Ectodermal cell (in vitro differentiated cells): ENCODE data around the gene PRKCSH.
"Not testable (repeated sequence)": the region's sequence is repeated elsewhere in the genome, so short reads cannot be mapped to it uniquely, and the experiment has no call there.

Source experiments
- H3K27ac ChIP-seq: 2 replicates; pipeline ENCODE4 v1.7.0; 2013; ENCODE audit warnings: mild to moderate bottlenecking, low read depth, low read length; ENCODE audit not compliant: insufficient read depth, poor library complexity, severe bottlenecking
- H3K27me3 ChIP-seq: 2 replicates; pipeline ENCODE4 v1.7.0; 2013; ENCODE audit warnings: mild to moderate bottlenecking, low read length; ENCODE audit not compliant: insufficient read depth, control insufficient read depth, poor library complexity, severe bottlenecking
- H3K36me3 ChIP-seq: one replicate; pipeline ENCODE4 v1.7.0; 2013; ENCODE audit warnings: low read length; ENCODE audit not compliant: control insufficient read depth, insufficient read depth
- H3K4me1 ChIP-seq: one replicate; pipeline ENCODE4 v1.7.0; 2013; ENCODE audit warnings: low read length; ENCODE audit not compliant: control insufficient read depth, insufficient read depth
- H3K4me3 ChIP-seq: 2 replicates; pipeline ENCODE4 v1.7.0; 2013; ENCODE audit warnings: low read depth, low read length, control low read depth; ENCODE audit not compliant: insufficient read depth
- H3K9me3 ChIP-seq: 2 replicates; pipeline ENCODE4 v1.7.0; 2013; ENCODE audit warnings: mild to moderate bottlenecking, low read length, moderate library complexity; ENCODE audit not compliant: control insufficient read depth
- WGBS, 2 experiments: methylation state at CpG; one replicate each; pipeline ENCODE4 v1.1.7; 2013; ENCODE audit warnings: missing lambda C conversion rate in 2 of 2; 5-methylcytosine and 5-hydroxymethylcytosine counted together

The PRKCSH gene

DNA sequence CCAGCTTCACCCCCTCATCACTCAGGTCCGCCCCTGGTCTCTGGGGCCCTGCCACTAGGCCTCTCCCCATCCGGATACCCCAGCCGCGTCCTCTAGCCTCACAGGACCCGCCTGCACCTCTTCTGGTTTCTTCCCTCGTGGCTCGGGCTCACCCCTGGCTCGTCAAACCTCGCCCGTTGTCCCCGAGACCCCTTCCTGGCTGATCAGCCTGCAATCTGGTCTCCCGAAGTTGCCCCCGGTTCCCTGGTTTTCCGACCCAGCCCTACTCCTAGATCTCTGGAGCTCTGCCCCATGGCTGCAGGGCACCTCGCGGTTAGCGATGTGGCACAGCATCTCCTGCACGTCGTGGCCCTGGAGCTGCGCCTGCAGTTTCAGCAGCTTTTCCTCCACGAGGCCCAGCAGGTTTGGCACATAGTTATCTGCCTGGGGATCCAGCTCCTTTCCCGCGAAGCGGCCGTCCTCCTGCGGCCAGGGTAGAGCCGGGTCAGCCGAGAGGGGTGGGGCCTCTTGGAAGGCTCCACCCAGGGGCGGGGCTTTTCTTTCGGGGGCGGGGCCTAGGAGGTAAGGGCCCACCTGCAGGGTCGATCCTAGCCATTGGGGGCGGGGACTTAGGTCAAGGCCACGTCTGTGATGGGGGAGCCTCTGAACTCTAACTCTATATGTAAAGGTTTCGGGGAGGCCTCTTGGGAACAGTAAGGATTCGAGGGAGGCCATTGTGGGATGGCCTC is 13.9 kb upstream of the PRKCSH start:
- peaks cover 17% of the 10 kb centered on the region for H3K4me1 ChIP-seq
- no peaks in the 10 kb centered on the region for H3K36me3 ChIP-seq
- peak overlapping the region; percentile 20 for H3K4me3 ChIP-seq
- WGBS, 2 experiments, result 9 to 13% methylated on average over 36 of the region's 36 CpGs
- H3K9me3 ChIP-seq, result no peaks in the 10 kb centered on the region
- H3K27ac ChIP-seq, result no peak overlapping the region
- H3K27me3 ChIP-seq, result peaks cover 77% of the 10 kb centered on the region

DNA sequence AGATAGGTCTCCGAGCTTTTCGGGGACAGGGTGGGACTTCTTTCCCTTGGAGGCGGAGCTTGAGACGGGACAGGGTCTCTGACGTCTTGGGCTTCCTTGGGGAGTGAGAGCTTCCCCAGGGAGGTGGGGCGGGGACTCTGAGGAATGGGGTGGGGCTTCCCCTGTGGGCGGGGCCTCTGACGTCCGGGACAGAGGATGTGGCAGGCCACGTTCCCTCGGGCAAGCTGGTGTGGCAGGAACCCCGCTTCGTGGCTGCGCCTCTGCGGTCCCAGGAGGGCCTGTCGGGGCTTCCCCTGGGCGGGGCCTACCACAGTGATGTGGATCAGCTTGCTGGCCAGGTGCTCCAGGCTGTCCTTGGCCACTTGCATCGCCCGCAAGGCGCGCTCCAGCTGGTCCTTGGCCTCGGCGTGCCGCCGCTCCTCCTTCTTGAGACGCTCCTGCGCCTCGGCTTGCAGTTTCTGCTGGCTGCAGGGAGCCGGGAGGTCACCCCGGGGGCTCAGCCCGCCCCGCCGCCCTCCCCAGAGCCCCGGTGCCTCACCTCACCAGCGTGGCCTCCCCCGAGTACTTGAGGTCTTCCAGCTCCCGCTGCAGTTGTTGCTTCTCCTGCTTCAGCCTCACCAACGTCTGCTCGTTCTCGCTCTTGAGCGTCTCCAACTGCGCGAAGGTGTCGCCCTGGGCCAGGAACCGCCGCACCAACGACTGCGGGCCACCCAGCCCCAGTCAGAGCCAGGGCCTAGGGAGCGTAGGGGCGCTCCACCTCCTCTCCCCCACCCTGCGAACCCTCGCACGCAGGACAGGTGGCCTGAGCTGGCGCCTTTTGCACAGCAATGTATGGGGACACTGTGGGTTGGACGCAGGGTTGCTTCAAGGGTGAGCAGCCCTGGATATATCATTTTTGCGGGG is 13.0 kb upstream of the PRKCSH start:
- Histone ChIP-seq H3K4me3 (no peak overlapping the region), H3K27me3 (peaks cover 69% of the 10 kb centered on the region), H3K36me3 (no peaks in the 10 kb centered on the region), H3K4me1 (peaks cover 17% of the 10 kb centered on the region), H3K27ac (no peak overlapping the region), H3K9me3 (no peaks in the 10 kb centered on the region)
- WGBS, 2 experiments, result 32 to 38% methylated on average over 56 of the region's 56 CpGs

DNA sequence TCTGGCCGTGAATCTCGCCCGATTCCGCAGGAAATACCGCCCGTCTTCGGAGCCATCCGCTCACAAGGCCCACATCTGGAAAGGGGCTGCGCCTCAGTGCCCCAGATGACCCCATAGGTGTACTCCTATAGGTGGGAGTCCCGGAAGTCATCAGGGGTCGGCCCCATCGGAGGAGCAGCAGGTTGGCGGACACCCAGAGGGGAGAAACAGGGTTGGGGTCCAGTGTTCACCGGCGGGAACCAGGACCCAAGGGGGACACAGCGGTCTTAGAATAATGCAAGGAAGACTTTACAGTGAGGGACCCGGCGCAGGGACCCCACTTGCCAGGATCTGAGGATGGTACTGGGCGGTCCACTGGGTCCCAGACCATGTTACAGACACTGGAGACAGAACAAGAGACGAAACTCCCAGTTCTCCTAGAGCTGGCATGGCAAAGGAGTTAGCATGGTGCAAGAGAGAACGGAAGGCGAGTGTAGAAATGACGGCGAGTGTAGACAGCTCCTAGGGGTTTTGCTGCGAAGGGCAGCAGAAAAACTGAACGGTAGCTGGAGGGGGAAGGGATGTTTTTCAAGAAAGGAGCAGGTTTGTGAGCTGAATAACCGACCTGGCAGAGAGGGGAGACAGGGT is 12.2 kb upstream of the PRKCSH start:
- Histone ChIP-seq H3K9me3 (no peaks in the 10 kb centered on the region), H3K4me3 (no peak overlapping the region), H3K4me1 (peaks cover 17% of the 10 kb centered on the region), H3K27ac (no peak overlapping the region), H3K36me3 (no peaks in the 10 kb centered on the region), H3K27me3 (peaks cover 60% of the 10 kb centered on the region)
- WGBS, 2 experiments, result 88 to 90% methylated on average over 27 of the region's 27 CpGs

DNA sequence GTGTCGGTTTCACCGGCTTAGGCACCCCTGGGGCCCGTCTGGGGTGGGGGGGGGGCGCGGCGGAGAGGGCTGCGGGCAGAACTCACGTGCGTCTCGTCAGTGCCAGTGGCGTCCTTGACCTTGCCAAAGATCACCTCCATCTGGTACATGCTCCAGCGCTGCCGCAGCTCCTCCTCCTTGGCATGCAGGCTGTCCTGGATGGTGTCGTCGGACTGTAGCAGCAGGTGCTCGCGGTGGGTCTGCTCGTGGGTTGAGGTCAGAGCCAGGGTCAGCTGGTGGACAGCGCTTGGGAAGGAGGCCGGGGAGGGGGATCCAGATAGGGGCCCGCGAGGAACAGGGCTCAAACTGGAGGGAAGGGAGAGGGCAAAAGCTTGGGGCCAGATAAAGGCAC is 11.6 kb upstream of the PRKCSH start:
- Histone ChIP-seq H3K9me3 (no peaks in the 10 kb centered on the region), H3K4me3 (no peak overlapping the region), H3K27me3 (peaks cover 55% of the 10 kb centered on the region), H3K36me3 (no peaks in the 10 kb centered on the region), H3K4me1 (peaks cover 14% of the 10 kb centered on the region), H3K27ac (no peak overlapping the region)
- WGBS, 2 experiments, result 79% methylated on average over 22 of the region's 22 CpGs

DNA sequence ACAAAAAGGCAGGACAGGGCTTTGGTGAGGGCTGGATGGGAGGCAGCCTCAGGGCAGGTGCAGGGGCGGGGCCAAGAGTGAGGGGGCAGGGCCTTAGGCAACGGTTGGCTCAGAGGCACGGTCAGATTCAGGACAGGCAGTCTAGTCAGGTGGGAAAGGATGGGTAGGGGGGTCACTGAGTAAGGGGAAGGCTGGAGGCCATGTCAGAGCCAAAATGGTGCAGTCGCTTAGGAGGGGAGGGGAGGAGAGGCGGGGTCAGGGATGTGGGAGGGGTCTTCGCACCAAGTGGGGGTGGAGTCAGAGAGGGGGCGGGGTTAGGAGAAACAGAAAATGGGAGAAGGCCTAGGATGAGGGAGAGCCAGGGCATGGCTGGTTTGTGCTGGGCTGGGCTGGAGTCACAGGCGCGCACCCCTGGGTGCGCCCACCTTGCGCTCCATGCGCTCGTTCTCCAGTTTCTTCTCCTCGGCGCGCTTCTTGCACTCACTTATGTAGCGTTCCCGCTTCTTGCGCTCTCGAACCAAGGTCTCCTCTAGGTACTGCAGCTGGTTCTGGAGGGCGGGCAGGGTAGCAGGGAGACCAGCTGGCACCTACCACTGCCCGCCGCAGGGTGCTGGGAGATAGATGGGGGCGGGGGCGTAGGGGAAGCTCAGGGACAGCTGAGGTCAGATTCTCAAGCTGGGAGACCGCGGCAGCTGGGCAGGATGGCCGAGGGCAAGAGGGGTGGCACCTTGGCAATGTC is 9.5 kb upstream of the PRKCSH start:
- WGBS, 2 experiments, result 92 to 93% methylated on average over 28 of the region's 28 CpGs
- peaks cover 7% of the 10 kb centered on the region for H3K4me1 ChIP-seq
- H3K4me3 ChIP-seq, result no peak overlapping the region
- no peaks in the 10 kb centered on the region for H3K36me3 ChIP-seq
- no peak overlapping the region for H3K27ac ChIP-seq
- peaks cover 34% of the 10 kb centered on the region for H3K27me3 ChIP-seq
- H3K9me3 ChIP-seq, result no peaks in the 10 kb centered on the region

DNA sequence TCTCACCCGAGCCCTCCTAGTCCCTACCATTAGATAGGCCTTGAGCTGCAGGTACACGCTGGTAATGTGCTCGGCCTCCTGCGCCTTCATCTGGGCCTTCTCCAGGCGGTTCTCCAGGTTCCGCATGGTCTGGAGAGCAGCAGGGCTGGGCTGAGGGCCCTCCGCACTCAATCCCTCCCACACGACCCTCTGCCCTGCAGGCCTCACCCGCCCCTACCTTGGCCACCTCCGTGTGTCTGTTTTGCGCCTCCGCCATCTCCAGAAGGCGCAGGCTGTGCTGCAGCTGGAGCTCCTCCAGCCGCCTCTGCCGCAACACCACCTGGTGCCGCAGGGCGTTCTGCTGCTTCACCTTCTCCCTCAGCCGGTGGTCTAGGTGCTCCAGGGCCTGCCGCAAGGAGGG is 8.8 kb upstream of the PRKCSH start:
- no peak overlapping the region for H3K4me3 ChIP-seq
- peaks cover 26% of the 10 kb centered on the region for H3K27me3 ChIP-seq
- H3K27ac ChIP-seq, result no peak overlapping the region
- 92 to 93% methylated on average over 19 of the region's 19 CpGs for WGBS, 2 experiments
- no peaks in the 10 kb centered on the region for H3K9me3 ChIP-seq
- H3K36me3 ChIP-seq, result no peaks in the 10 kb centered on the region
- no peaks in the 10 kb centered on the region for H3K4me1 ChIP-seq

DNA sequence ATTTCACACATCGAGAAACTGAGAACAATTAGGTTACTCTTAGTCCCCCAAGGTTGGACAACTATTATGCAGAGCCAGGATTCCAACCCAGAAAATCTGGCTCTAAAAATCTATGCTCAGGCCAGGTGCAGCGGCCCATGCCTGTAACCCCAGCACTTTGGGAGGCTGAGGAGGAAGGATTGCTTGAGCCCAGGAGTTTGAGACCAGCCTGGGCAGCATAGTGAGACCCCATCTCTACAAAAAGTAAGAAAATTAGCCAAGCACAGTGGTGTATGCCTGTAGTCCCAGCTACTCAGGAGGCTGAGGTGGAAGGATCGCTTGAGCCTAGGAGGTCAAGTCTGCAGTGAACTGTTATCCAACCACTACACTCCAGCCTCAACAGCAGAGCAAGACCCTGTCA is 1.9 kb upstream of the PRKCSH start:
- H3K36me3 ChIP-seq, H3K9me3 ChIP-seq, H3K27ac ChIP-seq, H3K4me1 ChIP-seq, H3K4me3 ChIP-seq, H3K27me3 ChIP-seq: not testable (repeated sequence)
- WGBS, 2 experiments, result 92 to 93% methylated on average over 3 of the region's 3 CpGs

DNA sequence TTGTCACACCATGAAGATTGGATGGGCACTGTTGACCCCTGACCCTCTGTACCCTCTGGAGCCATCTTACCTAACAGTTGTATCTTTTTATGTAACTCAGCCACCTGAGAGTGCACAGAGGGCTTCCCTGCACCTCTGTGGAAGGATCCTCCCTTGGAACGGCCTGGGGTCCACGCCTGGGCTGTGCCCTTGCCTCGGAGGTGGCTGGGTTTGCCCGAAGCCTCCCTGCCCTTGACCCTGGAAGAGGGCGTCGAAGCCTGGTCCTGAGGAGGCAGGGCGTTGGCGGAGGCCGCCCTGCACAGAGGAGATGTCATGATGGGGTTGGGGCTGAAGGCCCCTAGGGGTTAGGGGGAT is 755 bp upstream of the PRKCSH start:
- no peak overlapping the region for H3K27ac ChIP-seq
- H3K9me3 ChIP-seq, result no peaks in the 10 kb centered on the region
- no peaks in the 10 kb centered on the region for H3K27me3 ChIP-seq
- H3K36me3 ChIP-seq, result peaks cover 14% of the 10 kb centered on the region
- WGBS, 2 experiments, result 20 to 21% methylated on average over 9 of the region's 9 CpGs
- H3K4me1 ChIP-seq, result peaks cover 7% of the 10 kb centered on the region
- H3K4me3 ChIP-seq, result peak overlapping the region; percentile 29

DNA sequence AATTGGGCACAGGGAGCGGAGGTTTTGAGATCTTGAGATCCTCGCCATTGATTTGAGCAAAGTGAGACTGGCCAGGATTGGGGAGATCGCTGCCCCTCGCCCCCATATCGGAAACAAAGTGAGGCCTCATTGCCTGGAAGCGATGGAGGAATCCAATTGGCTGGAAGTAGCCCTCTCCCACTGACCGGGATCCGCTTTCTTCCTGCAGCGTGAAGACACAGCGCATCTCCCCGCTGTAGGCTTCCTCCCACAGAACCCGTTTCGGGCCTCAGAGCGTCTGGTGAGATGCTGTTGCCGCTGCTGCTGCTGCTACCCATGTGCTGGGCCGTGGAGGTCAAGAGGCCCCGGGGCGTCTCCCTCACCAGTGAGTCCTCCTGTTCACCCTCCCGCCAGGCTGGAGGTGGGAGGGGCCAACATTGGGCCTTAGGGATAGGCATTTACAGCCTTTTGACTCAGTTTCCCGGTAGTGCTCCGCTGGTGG is 438 bp downstream of the PRKCSH start:
- H3K27ac ChIP-seq, result peak overlapping the region; percentile 87
- H3K36me3 ChIP-seq, result peaks cover 18% of the 10 kb centered on the region
- peak overlapping the region; percentile 83 for H3K4me3 ChIP-seq
- H3K4me1 ChIP-seq, result peaks cover 7% of the 10 kb centered on the region
- H3K9me3 ChIP-seq, result no peaks in the 10 kb centered on the region
- 5 to 7% methylated on average over 21 of the region's 21 CpGs for WGBS, 2 experiments
- H3K27me3 ChIP-seq, result no peaks in the 10 kb centered on the region
